HL-60 (cell line): ENCODE results near the gene MCF2L2.

Experiments
- CTCF ChIP-seq: IDR thresholded peaks from one replicate; pipeline ENCODE4 v1.5.1; 2011; ENCODE audit warnings: low read length, control low read depth, inconsistent platforms; ENCODE audit not compliant: insufficient read depth
- GABPA ChIP-seq: IDR thresholded peaks from 2 replicates; pipeline ENCODE4 v1.6.1; 2012; ENCODE audit warnings: low read depth
- POLR2AphosphoS5 ChIP-seq: IDR thresholded peaks from 2 replicates; pipeline ENCODE4 v1.6.1; 2012; ENCODE audit warnings: low read depth
- REST ChIP-seq: IDR thresholded peaks from 2 replicates; pipeline ENCODE4 v1.6.1; 2012; ENCODE audit warnings: low read depth; ENCODE audit not compliant: insufficient replicate concordance
- SPI1 ChIP-seq: IDR thresholded peaks from 2 replicates; pipeline ENCODE4 v1.6.1; 2012; ENCODE audit warnings: low read depth, mild to moderate bottlenecking, borderline replicate concordance

GRCh38 chr3:183339461-183340086 is 88.8 kb downstream of the MCF2L2 start:
- no peak for TF ChIP-seq REST
- TF ChIP-seq GABPA, result no peak
- TF ChIP-seq CTCF, result no peak
- TF ChIP-seq POLR2AphosphoS5, result no peak
- no peak for TF ChIP-seq SPI1
